SK-N-SH (cell line): Measurements from ENCODE around the gene APOLD1. TPM values are rescaled to one million over a fixed set of nuclear protein-coding genes. Genes with fewer than 3 reads are reported as not detected.
"Not testable (repeated sequence)": the region's sequence is repeated elsewhere in the genome, so short reads cannot be mapped to it uniquely, and the experiment has no call there.

ENCODE experiments used
- CTCF ChIA-PET: fragments of 300-600, 350-600 bp; formaldehyde crosslinking; extraction: SDS; loops from one replicate; lab custom pipeline; 2021; lab: Yijun Ruan, JAX
- POLR2A ChIA-PET: fragments of 350-600 bp; sonication (Branson Sonifier 250); formaldehyde crosslinking; extraction: SDS; loops from one replicate; lab custom pipeline; 2020; ENCODE audit warnings: antibody characterized with exemption, inconsistent platforms; lab: Yijun Ruan, JAX
- DNase-seq: peaks from one replicate; pipeline ENCODE4 v3.0.0; 2012
- H2AFZ ChIP-seq: fragments of 200-600 bp; sonication (generic); 2 replicates; pipeline ENCODE4 v1.8.1; 2016; ENCODE audit warnings: antibody characterized with exemption, mild to moderate bottlenecking, low read depth
- H3F3A ChIP-seq: fragments of 200-600 bp; sonication (generic); replicated peaks from 2 replicates; pipeline ENCODE3; 2016; ENCODE audit warnings: antibody characterized with exemption, mild to moderate bottlenecking; ENCODE audit not compliant: insufficient read depth
- H3K27ac ChIP-seq, 2 experiments: fragments of 200-500 bp in 1 of 2; fragments of 200-600 bp in 1 of 2; sonication (Bioruptor generic) in 1 of 2; sonication (generic), shearing (Covaris generic) in 1 of 2; 2 replicates each; pipeline versions ENCODE4 v1.5.1 to v1.6.1; 2014 to 2016; ENCODE audit warnings: low read depth in 2 of 2, inconsistent platforms in 1 of 2, low read length in 1 of 2, mild to moderate bottlenecking in 1 of 2, mixed read lengths in 1 of 2
- H3K27me3 ChIP-seq: fragments of 200-600 bp; sonication (generic), shearing (Covaris generic); 2 replicates; pipeline ENCODE4 v1.6.1; 2016; ENCODE audit warnings: mixed run types; ENCODE audit not compliant: insufficient read depth
- H3K36me3 ChIP-seq, 2 experiments: fragments of 200-500 bp in 1 of 2; fragments of 200-600 bp in 1 of 2; sonication (Bioruptor generic) in 1 of 2; sonication (generic) in 1 of 2; replicated peaks in 1 of 2; 2 replicates each; pipeline versions ENCODE3 to v1.5.1; 2014 to 2016; ENCODE audit warnings: low read length in 1 of 2, mild to moderate bottlenecking in 1 of 2; ENCODE audit not compliant: insufficient read depth in 2 of 2, control insufficient read depth in 1 of 2
- H3K4me1 ChIP-seq, 2 experiments: fragments of 200-500 bp in 1 of 2; fragments of 200-600 bp in 1 of 2; sonication (Bioruptor generic) in 1 of 2; sonication (generic), shearing (Covaris generic) in 1 of 2; 2 replicates each; pipeline versions ENCODE4 v1.5.1 to v1.6.1; 2014 to 2016; ENCODE audit warnings: low read depth in 1 of 2, low read length in 1 of 2, mixed run types in 1 of 2; ENCODE audit not compliant: insufficient read depth in 2 of 2, control insufficient read depth in 1 of 2
- H3K4me2 ChIP-seq: fragments of 200-600 bp; sonication (generic), shearing (Covaris generic); 2 replicates; pipeline ENCODE4 v1.6.1; 2017; ENCODE audit warnings: mixed run types
- H3K4me3 ChIP-seq, 2 experiments: fragments of 200-500 bp in 1 of 2; fragments of 200-600 bp in 1 of 2; sonication (Bioruptor generic) in 1 of 2; sonication (generic), shearing (Covaris generic) in 1 of 2; 2 replicates each; pipeline versions ENCODE4 v1.5.1 to v1.8.1; 2014 to 2016; ENCODE audit warnings: low read depth in 2 of 2, inconsistent platforms in 1 of 2, low read length in 1 of 2, mild to moderate bottlenecking in 1 of 2, mixed read lengths in 1 of 2, moderate library complexity in 1 of 2
- H3K79me2 ChIP-seq: fragments of 200-600 bp; sonication (generic); 2 replicates; pipeline ENCODE4 v1.8.1; 2017; ENCODE audit warnings: mild to moderate bottlenecking; ENCODE audit not compliant: insufficient read depth
- H3K9ac ChIP-seq: fragments of 200-600 bp; sonication (generic); 2 replicates; pipeline ENCODE4 v1.6.1; 2017; ENCODE audit warnings: mixed run types
- H3K9me2 ChIP-seq: fragments of 200-600 bp; sonication (generic); 2 replicates; pipeline ENCODE4 v1.6.1; 2017; ENCODE audit warnings: mixed run types
- H3K9me3 ChIP-seq: fragments of 200-600 bp; sonication (generic); 2 replicates; pipeline ENCODE4 v1.6.1; 2017; ENCODE audit warnings: mixed run types, mild to moderate bottlenecking, moderate library complexity
- H4K20me1 ChIP-seq: fragments of 200-600 bp; sonication (generic); 2 replicates; pipeline ENCODE4 v1.6.1; 2017; ENCODE audit warnings: mild to moderate bottlenecking, mixed run types; ENCODE audit not compliant: insufficient read depth
- CHD2 ChIP-seq: fragments of 150-350 bp; IDR thresholded peaks from 2 replicates; pipeline ENCODE4 v1.6.1; 2018; ENCODE audit warnings: low read length; ENCODE audit not compliant: partially characterized antibody
- ELF1 ChIP-seq: IDR thresholded peaks from 2 replicates; pipeline ENCODE4 v1.4.0; 2012
- EP300 ChIP-seq, 2 experiments: IDR thresholded peaks; 2 replicates each; pipeline versions ENCODE4 v1.4.0 to v1.6.1; 2012; ENCODE audit warnings: borderline replicate concordance in 1 of 2, low read depth in 1 of 2, low read length in 1 of 2
- FOXJ3 ChIP-seq: sonication (generic); formaldehyde crosslinking; IDR thresholded peaks from 2 replicates; pipeline ENCODE4 v1.5.1; 2020; ENCODE audit warnings: mild to moderate bottlenecking, missing genetic modification reagents
- GABPA ChIP-seq: IDR thresholded peaks from 2 replicates; pipeline ENCODE4 v1.4.0; 2012; ENCODE audit warnings: low read depth, mild to moderate bottlenecking
- GATA2 ChIP-seq: sonication (generic); formaldehyde crosslinking; IDR thresholded peaks from 2 replicates; pipeline ENCODE4 v1.5.0; 2020; ENCODE audit warnings: mild to moderate bottlenecking, missing genetic modification reagents
- JUND ChIP-seq: IDR thresholded peaks from 2 replicates; pipeline ENCODE4 v1.4.0; 2012
- POLR2AphosphoS5 ChIP-seq: IDR thresholded peaks from 2 replicates; pipeline ENCODE4 v1.6.1; 2012; ENCODE audit warnings: low read depth, low read length
- RAD21 ChIP-seq: IDR thresholded peaks from 2 replicates; pipeline ENCODE4 v1.6.1; 2012; ENCODE audit warnings: mild to moderate bottlenecking, low read length
- RXRA ChIP-seq: IDR thresholded peaks from 2 replicates; pipeline ENCODE4 v1.4.0; 2012; ENCODE audit warnings: low read depth, mild to moderate bottlenecking, borderline replicate concordance
- SIN3A ChIP-seq: IDR thresholded peaks from 2 replicates; pipeline ENCODE4 v1.6.1; 2012; ENCODE audit warnings: low read depth, mild to moderate bottlenecking, low read length, moderate library complexity, borderline replicate concordance
- TEAD4 ChIP-seq: IDR thresholded peaks from 2 replicates; pipeline ENCODE4 v1.4.0; 2012; ENCODE audit warnings: mild to moderate bottlenecking, borderline replicate concordance; ENCODE audit not compliant: insufficient read depth
- WGBS: methylation state at CpG from one replicate; pipeline ENCODE4 v1.1.6; 2017; ENCODE audit warnings: low lambda C conversion rate; 5-methylcytosine and 5-hydroxymethylcytosine counted together
- polyA plus RNA-seq, 3 experiments: library from polyadenylated mRNA; depleted of rRNA; stranded (reverse); fragments of >200 nt; gene quantifications; 2 replicates each; pipeline ENCODE4 v1.2.3, GENCODE V29; 2012
- TF ChIP-seq, protein P1 (sequence below): fragments of 150-350 bp; IDR thresholded peaks from 2 replicates; pipeline ENCODE4 v1.6.1; 2017; ENCODE audit warnings: antibody characterized with exemption, low read length, low read depth, borderline replicate concordance
- TF ChIP-seq, protein P2 (sequence below): IDR thresholded peaks from 2 replicates; pipeline ENCODE4 v1.4.0; 2012; ENCODE audit warnings: low read depth, borderline replicate concordance
- TF ChIP-seq, protein P3 (sequence below): IDR thresholded peaks from 2 replicates; pipeline ENCODE4 v1.4.0; 2012; ENCODE audit warnings: low read depth, borderline replicate concordance
- TF ChIP-seq, protein P4 (sequence below): IDR thresholded peaks from 2 replicates; pipeline ENCODE4 v1.4.0; 2012; ENCODE audit warnings: low read depth
- TF ChIP-seq, protein P5 (sequence below): fragments of 150-350 bp; IDR thresholded peaks from 2 replicates; pipeline ENCODE4 v1.6.1; 2016; ENCODE audit warnings: mild to moderate bottlenecking, low read depth, low read length
- TF ChIP-seq, protein P6 (sequence below): fragments of 200-600 bp; sonication (generic); IDR thresholded peaks from 2 replicates; pipeline ENCODE4 v1.6.1; 2017; ENCODE audit warnings: antibody characterized with exemption, mild to moderate bottlenecking, moderate library complexity

Gene APOLD1
- polyA plus RNA-seq, 1 of the 3 experiments (the other 2 are of a cell fraction): 1.7 TPM

DNA sequence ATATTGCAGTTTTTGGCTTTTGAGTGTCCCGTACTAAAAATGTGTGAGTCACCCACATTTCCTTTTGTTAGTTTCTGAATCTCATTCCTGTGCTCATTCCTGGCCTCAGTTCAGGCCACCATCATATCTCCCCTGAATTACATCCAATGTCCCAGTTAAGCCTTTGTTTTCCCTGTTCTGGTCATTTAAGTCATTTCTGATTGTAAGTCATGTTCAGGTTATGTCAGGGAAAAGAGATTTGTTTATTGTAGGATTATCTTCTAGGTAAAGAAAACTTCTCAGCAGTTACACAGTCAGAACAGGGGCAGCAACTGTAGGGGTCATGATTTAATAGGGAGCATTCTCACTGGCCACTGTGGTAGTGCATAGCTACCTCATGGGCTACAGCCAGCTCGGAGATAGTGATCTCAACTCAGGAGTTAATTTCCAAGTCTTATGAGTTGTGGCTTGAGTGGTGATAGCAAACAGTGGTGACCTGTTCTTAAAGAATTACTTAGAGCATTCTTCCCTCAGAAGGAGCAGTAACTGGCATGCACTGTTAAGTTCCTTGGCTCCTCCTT lies 34.4 kb downstream of the APOLD1 start (continued):
- TF ChIP-seq FOXJ3 (no peak), SIN3A (0 out of 2 replicates have a peak, but pooled peaks have one; percentile 19), GABPA (no peak), RAD21 (no peak), CHD2 (no peak), ELF1 (no peak), EP300 (IDR thresholded peaks at IDR 0.05; ENCODE audit: borderline replicate concordance in 1 of 2, low read depth in 1 of 2, low read length in 1 of 2) (peak in 1 of 2 experiments; percentile 87; a peak in 3 of 4 replicates), TEAD4 (peak; percentile 89), JUND (peak; percentile 91), POLR2AphosphoS5 (peak; percentile 74; the same call in 1 of the 2 replicates), GATA2 (CRISPR knock-in tag) (no peak), RXRA (peak; percentile 71; the same call in 1 of the 2 replicates)
- TF ChIP-seq, protein P1, sequence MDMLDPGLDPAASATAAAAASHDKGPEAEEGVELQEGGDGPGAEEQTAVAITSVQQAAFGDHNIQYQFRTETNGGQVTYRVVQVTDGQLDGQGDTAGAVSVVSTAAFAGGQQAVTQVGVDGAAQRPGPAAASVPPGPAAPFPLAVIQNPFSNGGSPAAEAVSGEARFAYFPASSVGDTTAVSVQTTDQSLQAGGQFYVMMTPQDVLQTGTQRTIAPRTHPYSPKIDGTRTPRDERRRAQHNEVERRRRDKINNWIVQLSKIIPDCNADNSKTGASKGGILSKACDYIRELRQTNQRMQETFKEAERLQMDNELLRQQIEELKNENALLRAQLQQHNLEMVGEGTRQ: no peak
- TF ChIP-seq, protein P2, sequence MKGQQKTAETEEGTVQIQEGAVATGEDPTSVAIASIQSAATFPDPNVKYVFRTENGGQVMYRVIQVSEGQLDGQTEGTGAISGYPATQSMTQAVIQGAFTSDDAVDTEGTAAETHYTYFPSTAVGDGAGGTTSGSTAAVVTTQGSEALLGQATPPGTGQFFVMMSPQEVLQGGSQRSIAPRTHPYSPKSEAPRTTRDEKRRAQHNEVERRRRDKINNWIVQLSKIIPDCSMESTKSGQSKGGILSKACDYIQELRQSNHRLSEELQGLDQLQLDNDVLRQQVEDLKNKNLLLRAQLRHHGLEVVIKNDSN: no peak
- TF ChIP-seq, protein P3, sequence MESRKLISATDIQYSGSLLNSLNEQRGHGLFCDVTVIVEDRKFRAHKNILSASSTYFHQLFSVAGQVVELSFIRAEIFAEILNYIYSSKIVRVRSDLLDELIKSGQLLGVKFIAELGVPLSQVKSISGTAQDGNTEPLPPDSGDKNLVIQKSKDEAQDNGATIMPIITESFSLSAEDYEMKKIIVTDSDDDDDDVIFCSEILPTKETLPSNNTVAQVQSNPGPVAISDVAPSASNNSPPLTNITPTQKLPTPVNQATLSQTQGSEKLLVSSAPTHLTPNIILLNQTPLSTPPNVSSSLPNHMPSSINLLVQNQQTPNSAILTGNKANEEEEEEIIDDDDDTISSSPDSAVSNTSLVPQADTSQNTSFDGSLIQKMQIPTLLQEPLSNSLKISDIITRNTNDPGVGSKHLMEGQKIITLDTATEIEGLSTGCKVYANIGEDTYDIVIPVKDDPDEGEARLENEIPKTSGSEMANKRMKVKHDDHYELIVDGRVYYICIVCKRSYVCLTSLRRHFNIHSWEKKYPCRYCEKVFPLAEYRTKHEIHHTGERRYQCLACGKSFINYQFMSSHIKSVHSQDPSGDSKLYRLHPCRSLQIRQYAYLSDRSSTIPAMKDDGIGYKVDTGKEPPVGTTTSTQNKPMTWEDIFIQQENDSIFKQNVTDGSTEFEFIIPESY: peak; percentile 74
- TF ChIP-seq, protein P4, sequence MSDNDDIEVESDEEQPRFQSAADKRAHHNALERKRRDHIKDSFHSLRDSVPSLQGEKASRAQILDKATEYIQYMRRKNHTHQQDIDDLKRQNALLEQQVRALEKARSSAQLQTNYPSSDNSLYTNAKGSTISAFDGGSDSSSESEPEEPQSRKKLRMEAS: peak; percentile 75; the same call in 1 of the 2 replicates
- TF ChIP-seq, protein P5, sequence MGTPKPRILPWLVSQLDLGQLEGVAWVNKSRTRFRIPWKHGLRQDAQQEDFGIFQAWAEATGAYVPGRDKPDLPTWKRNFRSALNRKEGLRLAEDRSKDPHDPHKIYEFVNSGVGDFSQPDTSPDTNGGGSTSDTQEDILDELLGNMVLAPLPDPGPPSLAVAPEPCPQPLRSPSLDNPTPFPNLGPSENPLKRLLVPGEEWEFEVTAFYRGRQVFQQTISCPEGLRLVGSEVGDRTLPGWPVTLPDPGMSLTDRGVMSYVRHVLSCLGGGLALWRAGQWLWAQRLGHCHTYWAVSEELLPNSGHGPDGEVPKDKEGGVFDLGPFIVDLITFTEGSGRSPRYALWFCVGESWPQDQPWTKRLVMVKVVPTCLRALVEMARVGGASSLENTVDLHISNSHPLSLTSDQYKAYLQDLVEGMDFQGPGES: no peak
- TF ChIP-seq, protein P6, sequence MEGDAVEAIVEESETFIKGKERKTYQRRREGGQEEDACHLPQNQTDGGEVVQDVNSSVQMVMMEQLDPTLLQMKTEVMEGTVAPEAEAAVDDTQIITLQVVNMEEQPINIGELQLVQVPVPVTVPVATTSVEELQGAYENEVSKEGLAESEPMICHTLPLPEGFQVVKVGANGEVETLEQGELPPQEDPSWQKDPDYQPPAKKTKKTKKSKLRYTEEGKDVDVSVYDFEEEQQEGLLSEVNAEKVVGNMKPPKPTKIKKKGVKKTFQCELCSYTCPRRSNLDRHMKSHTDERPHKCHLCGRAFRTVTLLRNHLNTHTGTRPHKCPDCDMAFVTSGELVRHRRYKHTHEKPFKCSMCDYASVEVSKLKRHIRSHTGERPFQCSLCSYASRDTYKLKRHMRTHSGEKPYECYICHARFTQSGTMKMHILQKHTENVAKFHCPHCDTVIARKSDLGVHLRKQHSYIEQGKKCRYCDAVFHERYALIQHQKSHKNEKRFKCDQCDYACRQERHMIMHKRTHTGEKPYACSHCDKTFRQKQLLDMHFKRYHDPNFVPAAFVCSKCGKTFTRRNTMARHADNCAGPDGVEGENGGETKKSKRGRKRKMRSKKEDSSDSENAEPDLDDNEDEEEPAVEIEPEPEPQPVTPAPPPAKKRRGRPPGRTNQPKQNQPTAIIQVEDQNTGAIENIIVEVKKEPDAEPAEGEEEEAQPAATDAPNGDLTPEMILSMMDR: no peak

DNA sequence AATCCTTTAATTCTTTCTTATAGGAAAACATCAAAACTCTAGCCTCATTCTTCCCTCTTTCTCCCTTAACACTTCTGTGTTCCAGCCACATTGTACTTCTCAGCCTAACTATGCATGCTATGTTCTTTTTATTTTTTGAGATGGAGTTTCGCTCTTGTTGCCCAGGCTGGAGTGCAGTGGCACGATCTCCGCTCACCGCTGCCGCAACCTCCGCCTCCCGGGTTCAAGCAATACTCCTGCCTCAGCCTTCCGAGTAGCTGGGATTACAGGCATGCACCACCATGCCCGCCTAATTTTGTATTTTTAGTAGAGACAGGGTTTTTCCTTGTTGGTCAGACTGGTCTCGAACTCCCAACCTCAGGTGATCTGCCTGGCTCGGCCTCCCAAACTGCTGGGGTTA lies 34.9 kb downstream of the APOLD1 start:
- Histone ChIP-seq H3K79me2 (peaks cover 56% of the 10 kb centered on the region), H3K9ac (peak overlapping the region; percentile 46; the same call in 1 of the 2 replicates), H3K4me2 (peak overlapping the region; percentile 45), H3K4me1 (peaks cover 7 to 35% of the 10 kb centered on the region in 2 experiments), H3K36me3 (peaks cover 65 to 77% of the 10 kb centered on the region in 2 experiments), H3F3A (peaks cover 44% of the 10 kb centered on the region), H3K27ac (peak overlapping the region; percentile 81 to 88; a peak in 3 of 4 replicates)
- H3K4me3 ChIP-seq, H3K9me2 ChIP-seq, H2AFZ ChIP-seq, H3K27me3 ChIP-seq, H3K9me3 ChIP-seq, H4K20me1 ChIP-seq, DNase-seq, POLR2A ChIA-PET: not testable (repeated sequence)
- CTCF ChIA-PET: interaction anchor here (1.7 to 1.9 kb wide), 3 partner anchors 16 to 444 kb away, joined by 4 to 6 read pairs (median 5); no protein-coding TSS in a partner anchor
- WGBS: 93% methylated on average over 11 of the region's 11 CpGs
